ENCODE measurements around the gene PLIN3.
"Not testable (repeated sequence)": the region's sequence is repeated elsewhere in the genome, so short reads cannot be mapped to it uniquely, and the experiment has no call there.

PLIN3 gene

GRCh38 chr19:4811328-4812131 lies 55.9 kb downstream of the PLIN3 start:
- no peak for DNase-seq (ENCODE audit: low spot score)

GRCh38 chr19:4807188-4807587 lies 60.3 kb downstream of the PLIN3 start:
- DNase-seq (ENCODE audit: low spot score) = peak; percentile 79

GRCh38 chr19:4806384-4806783 lies 61.1 kb downstream of the PLIN3 start:
- no peak for DNase-seq (ENCODE audit: low spot score)

GRCh38 chr19:4805140-4805539 lies 62.3 kb downstream of the PLIN3 start:
- DNase-seq (ENCODE audit: low spot score) = not testable (repeated sequence)

- DNase-seq (ENCODE audit: low spot score) = no peak
These were observed 63.5 kb downstream of the PLIN3 start for GRCh38 chr19:4803736-4804695.

GRCh38 chr19:4802711-4803110 lies 64.8 kb downstream of the PLIN3 start:
- DNase-seq (ENCODE audit: low spot score) = no peak

- DNase-seq (ENCODE audit: low spot score) = no peak
These were observed 66.3 kb downstream of the PLIN3 start for GRCh38 chr19:4801085-4801619.

- no peak for DNase-seq (ENCODE audit: low spot score)
These were observed 66.8 kb downstream of the PLIN3 start for GRCh38 chr19:4800591-4801081.

GRCh38 chr19:4795400-4795799 lies 72.1 kb downstream of the PLIN3 start:
- DNase-seq (ENCODE audit: low spot score) = no peak

GRCh38 chr19:4794971-4795370 lies 72.5 kb downstream of the PLIN3 start:
- no peak for DNase-seq (ENCODE audit: low spot score)

- not testable (repeated sequence) for DNase-seq (ENCODE audit: low spot score)
These were observed 74.2 kb downstream of the PLIN3 start for GRCh38 chr19:4793278-4793677.

GRCh38 chr19:4792866-4793195 lies 74.6 kb downstream of the PLIN3 start:
- DNase-seq (ENCODE audit: low spot score) = not testable (repeated sequence)

GRCh38 chr19:4792019-4792865 lies 75.2 kb downstream of the PLIN3 start:
- not testable (repeated sequence) for DNase-seq (ENCODE audit: low spot score)

- peak; percentile 100 for DNase-seq (ENCODE audit: low spot score)
These were observed 76.1 kb downstream of the PLIN3 start, which contains the start of gene FEM1A for GRCh38 chr19:4791183-4792018. TSS of gene FEM1A (plus strand) at chr19:4791734. CDS start at chr19:4791855, 121 bp downstream.
